MM.1S (cell line): ENCODE results near the gene ARHGEF7.

ENCODE experiments used
- DNase-seq: peaks from one replicate; pipeline ENCODE4 v3.0.0-alpha.2; 2015
- H2AFZ ChIP-seq: fragments of 300-600 bp; sonication (generic); 2 replicates; pipeline ENCODE4 v1.6.0; 2016; ENCODE audit warnings: antibody characterized with exemption, low read length
- H3F3A ChIP-seq: fragments of 300-600 bp; sonication (generic); 2 replicates; pipeline ENCODE4 v1.6.1; 2016; ENCODE audit warnings: mild to moderate bottlenecking, antibody characterized with exemption, low read length, moderate library complexity, mixed read lengths; ENCODE audit not compliant: insufficient read depth
- H3K27ac ChIP-seq: fragments of 300-600 bp; sonication (generic); 2 replicates; pipeline ENCODE4 v1.5.1; 2016; ENCODE audit warnings: mild to moderate bottlenecking, low read length
- H3K27me3 ChIP-seq: fragments of 300-600 bp; sonication (generic); replicated peaks from 2 replicates; pipeline ENCODE4 v1.6.0; 2016; ENCODE audit warnings: low read length; ENCODE audit not compliant: insufficient read depth
- H3K36me3 ChIP-seq: fragments of 300-600 bp; sonication (generic); replicated peaks from 2 replicates; pipeline ENCODE4 v1.6.1; 2016; ENCODE audit warnings: mild to moderate bottlenecking, low read length, mixed read lengths; ENCODE audit not compliant: insufficient read depth
- H3K4me1 ChIP-seq: fragments of 300-600 bp; sonication (generic); 2 replicates; pipeline ENCODE4 v1.6.1; 2016; ENCODE audit warnings: low read length, mixed read lengths
- H3K4me2 ChIP-seq: fragments of 300-600 bp; sonication (generic); 2 replicates; pipeline ENCODE4 v1.6.0; 2016; ENCODE audit warnings: low read depth, low read length
- H3K4me3 ChIP-seq: fragments of 300-600 bp; sonication (generic); 2 replicates; pipeline ENCODE4 v1.5.1; 2016; ENCODE audit warnings: low read length, mixed read lengths
- H3K79me2 ChIP-seq: fragments of 300-600 bp; sonication (generic); 2 replicates; pipeline ENCODE4 v1.6.1; 2016; ENCODE audit warnings: mixed run types, low read length, mixed read lengths
- H3K9ac ChIP-seq: fragments of 300-600 bp; sonication (generic); 2 replicates; pipeline ENCODE4 v1.6.1; 2016; ENCODE audit warnings: low read length, mixed read lengths
- H3K9me2 ChIP-seq: fragments of 300-600 bp; sonication (generic); replicated peaks from 2 replicates; pipeline ENCODE4 v1.6.1; 2016; ENCODE audit warnings: mild to moderate bottlenecking, low read length, mixed read lengths; ENCODE audit not compliant: insufficient read depth
- H3K9me3 ChIP-seq: fragments of 300-600 bp; sonication (generic); replicated peaks from 2 replicates; pipeline ENCODE4 v1.6.1; 2016; ENCODE audit warnings: mild to moderate bottlenecking, low read length, mixed read lengths; ENCODE audit not compliant: insufficient read depth
- H4K20me1 ChIP-seq: fragments of 300-600 bp; sonication (generic); 2 replicates; pipeline ENCODE4 v1.6.1; 2016; ENCODE audit warnings: mild to moderate bottlenecking, low read length, moderate library complexity, mixed read lengths; ENCODE audit not compliant: insufficient read depth
- CTCF ChIP-seq: fragments of 300-600 bp; sonication (generic); IDR thresholded peaks from 2 replicates; pipeline ENCODE4 v1.5.1; 2016; ENCODE audit warnings: antibody characterized with exemption, low read length, mixed read lengths
- EZH2 ChIP-seq: fragments of 300-600 bp; sonication (generic); optimal IDR thresholded peaks from 2 replicates; pipeline ENCODE3; 2017; ENCODE audit warnings: low read depth, mild to moderate bottlenecking, antibody characterized with exemption, low read length, mixed read lengths
- EZH2phosphoT487 ChIP-seq: fragments of 300-600 bp; sonication (generic); IDR thresholded peaks from 2 replicates; pipeline ENCODE4 v1.6.1; 2018; ENCODE audit warnings: antibody characterized with exemption, low read length

The ARHGEF7 gene

GRCh38 chr13:111209613-111210012, 94.5 kb downstream of the ARHGEF7 start:
- Histone ChIP-seq H3K79me2 (peaks cover 88% of the 10 kb centered on the region), H3K4me1 (no peaks in the 10 kb centered on the region)

GRCh38 chr13:111210091-111210490, 95.0 kb downstream of the ARHGEF7 start:
- Histone ChIP-seq H3K27me3 (no peaks in the 10 kb centered on the region), H3K27ac (no peak overlapping the region), H3K9me2 (no peaks in the 10 kb centered on the region), H3K9me3 (no peaks in the 10 kb centered on the region), H4K20me1 (peaks cover 4% of the 10 kb centered on the region; the same call in 1 of the 2 replicates), H3K4me2 (no peak overlapping the region), H3K4me1 (no peaks in the 10 kb centered on the region), H3K4me3 (no peak overlapping the region), H3K79me2 (peaks cover 89% of the 10 kb centered on the region), H3K36me3 (no peaks in the 10 kb centered on the region), H3F3A (no peaks in the 10 kb centered on the region), H2AFZ (no peak overlapping the region), H3K9ac (no peak overlapping the region)
- DNase-seq, result no peak
- TF ChIP-seq EZH2phosphoT487, result no peak
- TF ChIP-seq CTCF, result no peak
- no peak for TF ChIP-seq EZH2

More at GRCh38 chr13:111209613-111210012, 94.5 kb downstream of the ARHGEF7 start:
- TF ChIP-seq EZH2phosphoT487 (no peak), EZH2 (no peak)
- H3K4me2 ChIP-seq, result no peak overlapping the region
- no peaks in the 10 kb centered on the region for H3K9me2 ChIP-seq
- H3K4me3 ChIP-seq, result no peak overlapping the region
- H3F3A ChIP-seq, result no peaks in the 10 kb centered on the region
- H4K20me1 ChIP-seq, result peaks cover 4% of the 10 kb centered on the region; the same call in 1 of the 2 replicates
- no peaks in the 10 kb centered on the region for H3K36me3 ChIP-seq
- no peak for DNase-seq
- no peak overlapping the region for H3K9ac ChIP-seq
- H3K27ac ChIP-seq, result no peak overlapping the region
- no peaks in the 10 kb centered on the region for H3K9me3 ChIP-seq
- H2AFZ ChIP-seq, result no peak overlapping the region
- no peaks in the 10 kb centered on the region for H3K27me3 ChIP-seq

GRCh38 chr13:111210544-111211469, 95.7 kb downstream of the ARHGEF7 start:
- Histone ChIP-seq H2AFZ (no peak overlapping the region), H3K9me2 (no peaks in the 10 kb centered on the region), H3K9ac (no peak overlapping the region), H3K79me2 (peaks cover 89% of the 10 kb centered on the region), H3K27me3 (no peaks in the 10 kb centered on the region), H3F3A (no peaks in the 10 kb centered on the region), H3K4me2 (no peak overlapping the region), H3K9me3 (no peaks in the 10 kb centered on the region), H3K4me3 (no peak overlapping the region), H4K20me1 (peaks cover 4% of the 10 kb centered on the region; the same call in 1 of the 2 replicates), H3K4me1 (no peaks in the 10 kb centered on the region), H3K36me3 (no peaks in the 10 kb centered on the region), H3K27ac (no peak overlapping the region)
- DNase-seq, result no peak
- TF ChIP-seq EZH2phosphoT487 (no peak), EZH2 (no peak), CTCF (no peak)
